Fibroblast of skin of back (primary cell): ENCODE measurements around the gene UBE2H.

Experiments used
- DNase-seq: peaks from one replicate; pipeline ENCODE4 v3.0.0-alpha.2; 2013

The UBE2H gene

DNA sequence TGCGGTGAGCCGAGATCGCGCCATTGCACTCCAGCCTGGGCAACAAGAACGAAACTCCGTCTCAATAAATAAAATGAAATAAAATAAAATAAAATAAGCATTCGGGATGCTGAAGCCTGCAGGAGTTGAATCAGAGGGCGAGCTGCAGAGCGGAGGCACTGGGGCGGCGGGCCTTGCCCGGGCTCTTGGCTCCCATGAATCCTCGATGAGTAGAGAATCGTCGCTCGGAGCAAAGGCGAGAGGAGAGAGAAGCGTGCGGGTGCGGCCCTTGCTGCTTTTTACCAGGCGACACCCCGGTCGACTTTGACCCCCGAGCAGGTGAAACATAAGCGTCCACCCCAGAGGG, 168.3 kb downstream of the UBE2H start:
- no peak for DNase-seq

DNA sequence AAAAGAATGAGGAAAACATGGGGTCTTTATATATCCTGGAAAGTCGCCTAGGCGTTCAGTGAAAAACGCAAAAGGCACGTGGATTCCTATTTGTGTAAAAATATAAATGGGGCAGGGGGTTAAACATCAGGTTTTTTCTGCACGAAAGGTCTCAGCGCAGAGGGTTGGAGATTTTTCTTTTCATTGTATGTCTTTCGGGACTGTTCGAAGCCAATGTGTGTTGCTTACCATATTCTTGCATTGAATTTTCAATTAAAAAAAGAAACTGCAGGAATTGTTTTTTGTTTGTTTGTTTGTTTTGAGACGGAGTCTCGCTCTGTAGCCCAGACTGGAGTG, 169.2 kb downstream of the UBE2H start:
- DNase-seq = no peak

DNA sequence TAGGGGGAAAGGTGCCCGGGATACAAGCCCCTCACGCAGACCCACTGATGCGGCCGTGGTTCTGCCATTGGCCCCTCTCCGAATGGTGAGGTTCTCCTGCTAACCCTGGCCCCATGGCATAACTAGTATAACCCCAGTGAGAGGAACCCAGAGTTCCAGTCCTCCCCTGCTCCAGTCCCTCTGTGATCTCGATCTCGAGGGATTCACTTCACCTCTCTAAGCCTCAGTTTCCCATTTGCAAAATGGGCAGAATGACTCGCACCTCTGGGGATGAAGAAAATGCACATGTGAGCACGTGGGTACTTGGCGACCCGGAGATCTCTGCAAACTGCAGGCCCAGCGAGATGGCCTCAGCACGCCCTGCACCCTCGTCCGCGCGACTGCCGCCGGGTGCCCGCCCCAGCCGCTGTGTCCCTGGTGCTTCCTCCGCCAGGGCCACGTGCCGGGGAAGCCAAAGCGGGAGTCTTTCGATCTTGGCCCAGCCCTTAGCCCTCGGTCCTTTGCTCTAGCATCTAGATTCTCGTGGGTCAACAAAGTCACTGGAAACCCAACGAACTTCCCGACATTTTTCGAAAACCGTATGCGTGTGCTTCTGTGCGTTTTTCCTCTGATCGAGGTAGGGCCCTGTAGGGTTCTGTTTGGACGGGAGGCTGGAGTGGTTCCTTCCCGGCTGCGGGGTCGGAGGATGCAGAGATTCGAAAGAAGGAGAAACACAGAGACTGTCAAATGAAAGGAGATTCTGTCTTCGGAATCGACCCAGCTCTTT, 169.8 kb downstream of the UBE2H start:
- no peak for DNase-seq

DNA sequence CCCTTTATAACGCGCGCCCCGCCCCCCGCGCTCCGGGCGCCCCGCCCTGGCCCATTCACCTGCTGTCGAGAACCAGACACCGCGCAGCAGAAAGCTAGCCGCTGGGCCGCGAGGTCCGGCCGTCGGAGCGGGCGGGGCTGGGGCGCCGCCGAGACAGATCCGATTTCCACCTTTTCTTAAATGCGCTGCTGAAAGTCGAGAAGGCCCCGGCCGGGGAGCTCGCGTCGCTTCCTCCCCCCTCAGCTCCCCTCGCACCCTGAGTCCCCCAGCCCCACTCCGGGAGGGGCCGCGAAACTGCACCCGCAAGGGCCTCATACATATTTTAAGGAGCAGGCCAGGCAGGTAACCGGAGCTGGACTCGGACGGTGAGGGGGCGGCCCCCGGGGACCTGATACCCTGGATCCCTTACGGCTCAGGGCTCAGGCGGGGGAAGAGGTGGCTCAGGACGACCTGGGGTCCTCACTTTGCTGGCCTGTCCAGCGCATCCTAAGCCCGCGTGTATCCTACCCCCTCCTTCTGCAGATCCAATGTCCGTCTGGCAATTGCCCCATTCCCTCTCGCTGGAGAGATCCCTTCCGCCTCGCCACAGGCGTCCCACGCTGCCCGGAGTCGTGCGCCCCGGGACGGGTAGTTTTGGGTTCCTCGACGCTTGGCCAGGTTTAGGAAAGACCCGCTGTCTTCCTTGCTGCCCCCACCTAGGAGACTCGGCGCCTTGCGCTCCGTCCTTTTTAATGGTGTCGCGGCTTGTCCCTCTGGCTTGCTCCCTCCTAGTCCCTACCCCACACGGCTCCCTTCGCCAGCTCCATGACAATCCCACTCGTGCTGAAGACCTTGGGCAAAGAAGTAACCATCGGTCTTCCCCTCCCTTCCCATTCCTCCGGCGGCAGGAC, 170.6 kb downstream of the UBE2H start:
- DNase-seq = no peak

DNA sequence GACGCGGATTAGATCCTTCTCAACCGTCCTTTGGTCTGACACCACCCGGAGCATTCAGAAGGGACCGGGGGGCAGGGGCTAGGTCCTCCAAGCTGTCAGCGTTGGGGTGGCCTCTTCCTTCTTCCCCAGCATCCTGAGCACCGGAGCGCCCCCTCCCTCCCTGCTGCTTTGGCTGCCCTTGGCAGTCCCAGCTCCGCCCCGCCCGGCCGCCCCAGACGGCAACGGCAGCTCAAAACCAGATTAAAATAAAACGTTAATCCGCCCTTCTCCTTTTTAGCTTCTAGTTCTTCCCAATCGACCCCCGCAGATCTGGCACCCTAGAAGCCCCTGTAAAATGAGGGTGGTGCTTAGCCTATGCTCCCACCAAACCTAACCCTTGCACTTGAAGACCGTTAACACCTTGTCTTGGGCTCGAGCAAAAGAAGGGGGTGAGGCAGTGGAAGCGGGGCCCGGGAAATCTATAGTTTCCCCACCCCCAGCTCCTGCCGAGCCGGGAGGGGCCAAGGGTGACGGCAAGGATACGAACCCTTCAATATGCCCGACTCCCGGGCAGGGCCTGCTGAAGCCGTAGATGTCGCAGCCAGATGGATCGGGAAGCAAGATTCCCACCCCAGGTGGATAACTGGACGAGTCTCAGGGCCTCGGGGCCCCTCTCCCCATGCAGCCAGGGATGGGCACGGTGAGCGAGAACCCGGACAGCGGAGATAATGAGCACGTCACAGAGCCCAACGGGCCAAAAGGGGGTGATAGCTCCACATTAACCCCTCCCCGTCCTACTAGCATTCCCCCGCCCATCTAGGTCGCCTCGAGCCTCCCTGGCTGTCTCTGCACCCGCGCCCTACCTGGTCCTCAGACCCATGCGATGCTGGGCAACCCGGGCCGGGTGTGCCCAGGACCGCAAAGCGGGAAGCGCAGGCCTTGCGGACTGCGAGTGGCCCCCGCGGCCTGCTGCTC, 171.5 kb downstream of the UBE2H start:
- no peak for DNase-seq
